Measurements from ENCODE around the gene CLINT1. TPM values are rescaled to one million over a fixed set of nuclear protein-coding genes. Genes with fewer than 3 reads are reported as not detected.

Gene CLINT1
- total and polyA plus RNA-seq, 2 of the 4 experiments (the other 2 are of a cell fraction), result 144 to 146 TPM

- H4K5ac ChIP-seq (ENCODE audit: low read depth, low read length), result no peak overlapping the region
- no peak overlapping the region for H3K14ac ChIP-seq (replicated peaks; ENCODE audit: low read depth, low read length)
- DNase-seq, result no peak
- no peak overlapping the region for H3K4me3 ChIP-seq (ENCODE audit: insufficient read depth, low read depth, low read length)
- no TSS peak for BruUV-seq (replicated peaks)
- H2BK5ac ChIP-seq (ENCODE audit: low read depth, low read length, poor library complexity, severe bottlenecking), result no peak overlapping the region
- H2AFZ ChIP-seq (replicated peaks; ENCODE audit: low read length, poor library complexity), result no peak overlapping the region
- 0 out of 2 replicates have a peak overlapping the region, but pooled peaks have one; percentile 29 for H3K4ac ChIP-seq (ENCODE audit: low read depth, low read length)
- no peak overlapping the region for H2AK5ac ChIP-seq (ENCODE audit: low read depth, low read length)
- H2AK9ac ChIP-seq (replicated peaks; ENCODE audit: low read depth, low read length, poor library complexity), result no peak overlapping the region
- no peaks in the 10 kb centered on the region for H3K27me3 ChIP-seq (ENCODE audit: control insufficient read depth, insufficient read depth, low read length)
- no peak overlapping the region for H3K56ac ChIP-seq (ENCODE audit: extremely low read depth, insufficient read depth, low read length)
- H3K9ac ChIP-seq (ENCODE audit: low read depth, low read length), result no peak overlapping the region
- H3K79me1 ChIP-seq (ENCODE audit: low read depth in 1 of 2, low read length in 2 of 2), result peaks cover 32 to 44% of the 10 kb centered on the region in 2 experiments
- in situ Hi-C loops (cut with MboI; ENCODE audit: low sequenced_read_pairs), result loop anchor here (10.0 kb wide), 1 partner anchor 605 kb away; the partner anchor contains the start of gene MED7
- CTCF ChIA-PET, result interaction anchor here (1.0 kb wide), 2 partner anchors 421 to 431 kb away, joined by 3 to 4 read pairs; no protein-coding TSS in a partner anchor
- 100% methylated on average over 1 of the region's 11 CpGs; no CpG with 5 or more reads in 1 of the 2 experiments for WGBS, 2 experiments (ENCODE audit: extremely low coverage in 2 of 2, insufficient read length in 1 of 2)
- H4K91ac ChIP-seq (ENCODE audit: insufficient read depth, low read depth, low read length), result no peak overlapping the region
- H3K27ac ChIP-seq (ENCODE audit: insufficient read depth, low read length), result no peak overlapping the region
- H2BK15ac ChIP-seq (ENCODE audit: low read depth, low read length), result no peak overlapping the region
- no peak overlapping the region for H3K4me2 ChIP-seq (ENCODE audit: low read depth, low read length)
- no peak overlapping the region for H3K18ac ChIP-seq (ENCODE audit: low read depth, low read length)
- H4K8ac ChIP-seq (ENCODE audit: low read depth in 2 of 2, low read length in 2 of 2), result no peak overlapping the region
- H3K4me1 ChIP-seq (ENCODE audit: control insufficient read depth, insufficient read depth, low read length), result peaks cover 5% of the 10 kb centered on the region
- H2BK120ac ChIP-seq (ENCODE audit: low read depth, low read length), result no peak overlapping the region
- ATAC-seq (ENCODE audit: low read depth), result no peak
- POLR2A ChIA-PET (ENCODE audit: unreplicated experiment), result no interaction called here
- dilution Hi-C loops (cut with HindIII; ENCODE audit: low sequenced_read_pairs, unreplicated experiment), result no loop called here
- TF ChIP-seq MAZ (IDR thresholded peaks at IDR 0.05; ENCODE audit: borderline replicate concordance, low read depth, low read length), result no peak
- H3K36me3 ChIP-seq (ENCODE audit: control insufficient read depth, insufficient read depth, low read length), result no peaks in the 10 kb centered on the region; the same call in 1 of the 2 replicates
- no peak overlapping the region for H2BK20ac ChIP-seq (ENCODE audit: low read depth, low read length)
- intact Hi-C loops (cut with micrococcal nuclease), result no loop called here
- H3K23ac ChIP-seq (ENCODE audit: low read depth, low read length), result no peak overlapping the region
- H4K20me1 ChIP-seq (ENCODE audit: insufficient read depth, low read length), result no peaks in the 10 kb centered on the region
- no peaks in the 10 kb centered on the region for H3K9me3 ChIP-seq (ENCODE audit: control insufficient read depth, insufficient read depth, low read length)
- H3K9me1 ChIP-seq (ENCODE audit: insufficient read depth, low read length), result peaks cover 5% of the 10 kb centered on the region; the same call in 1 of the 2 replicates
Observed at GRCh38 chr5:157749462-157749799, 109.5 kb downstream of the CLINT1 start.

Measured in IMR-90 (cell line).